Measurements from ENCODE around the gene LOXHD1. TPM values are rescaled to one million over a fixed set of nuclear protein-coding genes. Genes with fewer than 3 reads are reported as not detected.

Gene LOXHD1
- polyA plus RNA-seq, 3 donors = 0.78 to 1.3 (median 1.1) TPM

GRCh38 chr18:46672062-46672970, 15.3 kb upstream of the LOXHD1 start:
- no peak for DNase-seq

DNA sequence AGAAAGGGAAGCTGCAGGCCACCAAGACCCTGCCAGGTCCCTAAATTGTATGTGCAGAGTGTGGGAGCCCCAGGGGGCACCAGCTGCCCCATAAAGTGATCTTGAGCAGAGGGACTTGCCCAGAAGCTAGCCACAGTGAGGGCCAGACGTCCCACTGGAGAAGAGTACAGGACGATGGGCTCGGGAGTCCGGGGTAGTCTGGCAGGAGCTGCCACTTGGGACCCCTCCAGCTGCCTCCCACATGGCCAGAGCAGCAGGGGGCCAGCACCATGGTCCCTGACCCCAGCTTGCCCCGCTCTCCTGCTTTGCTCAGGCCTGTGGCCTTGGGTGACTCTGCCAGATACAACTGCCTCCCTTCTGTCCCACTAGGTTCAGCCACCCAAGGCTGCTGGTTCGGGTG, 11.7 kb upstream of the LOXHD1 start:
- no peak for DNase-seq

GRCh38 chr18:46668135-46668534, 11.1 kb upstream of the LOXHD1 start:
- no peak for DNase-seq

DNA sequence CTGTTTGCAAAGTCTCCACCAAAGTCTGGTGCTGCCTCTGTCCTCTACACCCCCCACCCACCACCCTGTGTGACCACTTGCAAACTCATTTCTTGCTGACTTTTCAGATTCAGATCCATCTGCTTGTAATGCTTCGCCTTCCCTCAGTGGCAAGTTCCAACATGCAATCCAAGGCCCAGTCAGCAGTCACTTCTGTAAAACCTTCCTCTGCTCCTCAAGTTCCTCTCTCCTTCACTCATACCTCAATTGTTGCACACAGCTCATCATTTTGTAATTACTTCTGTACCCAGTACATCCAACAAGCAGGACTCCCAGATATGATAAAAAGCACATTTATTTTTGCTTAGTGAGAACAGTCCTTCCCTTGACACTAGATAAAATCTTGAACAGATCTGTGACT, 6.5 kb upstream of the LOXHD1 start:
- no peak for DNase-seq

GRCh38 chr18:46660957-46661749, 4.1 kb upstream of the LOXHD1 start:
- no peak for DNase-seq

DNA sequence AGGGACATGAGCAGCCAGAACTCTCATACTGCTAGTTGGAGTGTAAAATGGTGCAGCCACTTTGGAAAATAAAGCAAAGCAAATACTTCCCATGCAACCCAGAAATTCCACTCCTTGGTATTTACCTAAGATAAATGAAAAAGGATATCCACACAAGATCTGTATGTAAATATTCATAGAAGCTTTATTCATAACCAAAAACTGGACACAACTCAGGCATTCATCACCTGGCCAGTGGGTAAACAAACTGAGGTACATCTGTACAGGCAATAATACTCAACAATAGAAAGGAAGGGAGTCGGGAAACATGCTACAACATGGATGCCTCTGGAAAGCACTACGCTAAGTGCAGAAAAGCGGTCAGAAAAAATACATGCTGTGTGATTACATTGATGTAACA, 2.5 kb upstream of the LOXHD1 start:
- no peak for DNase-seq

DNA sequence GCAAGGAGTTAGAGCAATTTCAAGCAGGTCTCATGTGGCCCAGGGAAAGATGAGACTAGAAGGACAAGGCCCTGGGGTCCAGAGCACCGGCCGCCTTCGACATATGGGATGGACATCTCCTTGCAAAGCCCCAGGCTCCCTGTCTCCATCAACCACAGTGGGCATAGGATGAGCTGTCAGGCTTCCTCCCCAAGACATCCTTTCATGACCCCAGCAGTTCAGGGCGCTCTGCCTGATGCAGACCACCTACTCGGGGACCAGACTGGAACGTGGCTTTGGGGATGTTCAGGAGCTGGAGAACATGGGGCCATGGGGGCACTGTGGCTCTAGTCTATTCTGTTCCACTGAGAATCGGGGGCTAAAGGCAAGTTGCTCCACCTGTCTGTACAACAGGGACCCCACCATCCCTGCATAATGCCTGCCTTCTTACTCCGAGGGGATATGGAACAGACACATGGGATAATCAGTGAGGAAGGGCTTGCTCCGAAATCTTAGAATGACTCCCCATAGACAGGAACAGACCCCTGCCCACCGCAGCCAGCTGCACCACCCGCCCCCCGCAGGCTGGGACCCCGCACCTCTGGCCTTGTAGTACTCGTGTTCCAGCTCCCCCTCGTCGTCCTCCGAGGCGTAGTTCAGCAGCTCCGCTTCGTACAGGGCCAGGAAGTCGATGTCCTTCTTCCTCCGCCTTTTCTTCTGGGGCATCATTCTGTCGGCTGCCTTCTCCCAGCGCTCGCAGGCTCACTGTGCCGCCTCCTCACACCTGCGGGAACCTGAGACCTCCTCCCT, 500 bp downstream of the LOXHD1 start:
- DNase-seq = no peak

- no peak for DNase-seq
These were observed 4.6 kb downstream of the LOXHD1 start for GRCh38 chr18:46652372-46652771.

- no peak for DNase-seq
These were observed 6.3 kb downstream of the LOXHD1 start for GRCh38 chr18:46650681-46651080.

DNA sequence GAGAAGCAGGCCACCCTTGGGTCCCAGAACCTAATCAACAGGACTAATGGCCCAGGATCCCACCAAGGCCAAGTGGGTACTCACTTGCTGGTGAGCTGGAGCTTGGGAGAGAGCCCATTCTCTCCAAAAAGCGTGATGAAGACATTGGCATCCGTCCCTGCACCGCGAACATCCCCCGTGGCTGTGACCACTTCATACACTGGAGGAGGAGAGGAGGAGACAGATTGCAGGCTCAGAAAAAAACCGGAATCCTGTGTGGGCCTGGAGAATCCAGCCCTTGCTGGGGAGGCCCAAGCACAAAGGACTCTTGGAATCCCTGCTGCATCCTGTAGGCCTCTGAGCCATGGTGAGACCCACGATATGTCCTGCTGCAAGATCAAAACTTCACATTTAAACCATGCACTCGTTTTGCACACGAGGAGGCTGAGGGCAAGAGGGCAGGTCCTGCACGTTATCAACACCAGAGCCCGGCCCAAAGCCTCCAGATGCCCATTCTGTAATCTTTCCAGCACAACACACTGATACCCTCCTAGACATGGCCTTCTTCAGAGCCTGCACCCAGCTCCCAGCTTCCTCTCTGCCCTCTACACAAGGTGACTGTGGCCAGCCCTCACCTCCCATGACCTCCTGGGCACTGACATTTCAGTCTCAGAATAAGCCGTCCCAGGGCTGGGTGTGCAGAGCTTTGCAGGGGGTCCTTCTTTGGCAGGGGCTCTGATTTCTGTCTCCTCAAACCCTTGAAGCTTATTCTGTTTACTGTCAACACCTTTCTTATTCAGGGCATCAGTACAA, 7.8 kb downstream of the LOXHD1 start:
- DNase-seq = no peak

GRCh38 chr18:46646468-46646867, 10.6 kb downstream of the LOXHD1 start:
- DNase-seq = no peak

DNA sequence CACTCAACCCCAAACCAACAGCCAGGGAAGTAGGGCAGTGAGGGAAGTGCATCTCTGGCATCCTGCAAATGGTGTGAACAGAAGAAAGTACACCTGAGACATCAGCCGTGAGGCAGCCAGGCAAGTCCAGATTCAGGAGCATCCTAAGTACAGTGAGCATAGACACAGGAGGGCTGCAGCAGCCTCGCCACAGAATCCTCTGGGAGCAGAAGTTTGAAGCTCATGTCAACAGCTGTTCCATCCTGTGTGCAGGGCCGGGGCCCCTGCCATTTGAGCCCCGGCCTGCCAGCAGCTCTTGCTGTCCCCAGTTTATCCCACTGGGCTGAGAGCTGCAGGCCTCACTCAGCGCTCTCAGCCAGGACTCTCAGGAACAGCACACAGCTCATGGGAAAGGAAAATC, 14.5 kb downstream of the LOXHD1 start:
- DNase-seq = no peak

GRCh38 chr18:46641917-46642316, 15.1 kb downstream of the LOXHD1 start:
- no peak for DNase-seq

DNA sequence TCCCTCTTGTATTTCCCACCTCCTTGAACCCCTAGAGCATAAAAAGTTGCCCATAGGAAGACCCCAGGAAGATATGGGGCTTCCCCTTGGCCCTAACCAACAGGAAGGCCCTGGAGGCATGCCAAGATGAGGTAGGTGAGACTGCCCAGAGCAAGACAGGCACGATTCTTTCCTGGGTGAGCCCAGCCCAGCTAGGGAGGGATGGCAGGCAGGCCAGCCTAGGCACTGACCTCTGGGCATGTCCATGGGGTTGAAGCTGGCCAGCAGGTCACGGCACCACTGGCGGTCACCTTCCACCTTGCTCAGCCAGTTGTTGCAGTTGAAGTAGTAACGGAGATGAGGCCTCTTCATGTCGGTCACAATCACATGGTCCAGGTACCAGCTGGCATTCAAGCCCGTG, 17.6 kb downstream of the LOXHD1 start:
- DNase-seq = no peak

DNA sequence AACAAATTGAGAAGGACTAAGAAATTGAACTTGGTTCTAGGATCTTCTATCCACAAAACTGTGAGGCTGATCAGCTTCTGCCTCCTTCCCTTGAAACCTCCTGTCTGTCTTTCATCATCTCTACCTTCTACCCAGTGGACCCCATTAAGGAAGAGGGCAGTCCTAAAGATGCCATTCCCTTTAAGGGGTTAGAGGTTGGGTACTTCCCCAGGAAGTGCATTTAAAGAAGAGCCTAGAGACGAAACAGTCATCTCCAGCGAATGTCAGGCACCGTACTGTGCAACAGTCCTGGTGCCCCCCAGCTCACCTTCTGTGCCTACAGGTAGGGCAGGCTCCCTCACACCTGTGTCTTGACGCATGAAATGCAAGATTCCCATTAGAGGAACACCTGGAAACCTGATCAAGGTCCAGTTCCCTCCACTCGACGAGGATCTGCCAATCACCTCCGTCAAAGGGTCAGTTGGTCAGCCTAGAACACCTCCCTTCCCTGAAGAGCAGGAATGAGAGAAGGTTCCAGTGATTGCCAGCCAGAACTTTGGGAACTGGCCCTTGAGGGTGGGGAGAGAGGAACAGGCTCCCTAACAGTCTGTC, 20.9 kb downstream of the LOXHD1 start:
- DNase-seq = no peak

- DNase-seq = no peak
These were observed 24.5 kb downstream of the LOXHD1 start for GRCh38 chr18:46632401-46633071.

DNA sequence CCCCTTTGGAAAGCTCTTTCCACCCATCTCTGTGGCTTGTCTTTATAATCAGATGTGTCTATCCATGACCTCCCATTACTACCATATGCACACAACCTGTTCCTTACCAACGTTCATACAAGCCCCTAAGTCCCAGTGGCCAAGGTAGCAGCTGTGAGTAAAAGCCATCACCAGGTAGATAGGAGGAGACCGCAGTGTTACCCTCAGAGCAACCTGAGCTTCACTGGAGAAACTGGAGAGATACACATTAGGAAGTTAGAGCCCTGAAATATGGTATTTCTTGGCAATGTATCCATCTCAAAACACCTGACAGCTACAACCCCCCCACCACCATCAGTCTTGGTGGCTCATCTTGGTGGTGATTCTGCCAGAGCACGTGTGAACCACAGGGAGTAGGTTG, 26.0 kb downstream of the LOXHD1 start:
- no peak for DNase-seq

DNA sequence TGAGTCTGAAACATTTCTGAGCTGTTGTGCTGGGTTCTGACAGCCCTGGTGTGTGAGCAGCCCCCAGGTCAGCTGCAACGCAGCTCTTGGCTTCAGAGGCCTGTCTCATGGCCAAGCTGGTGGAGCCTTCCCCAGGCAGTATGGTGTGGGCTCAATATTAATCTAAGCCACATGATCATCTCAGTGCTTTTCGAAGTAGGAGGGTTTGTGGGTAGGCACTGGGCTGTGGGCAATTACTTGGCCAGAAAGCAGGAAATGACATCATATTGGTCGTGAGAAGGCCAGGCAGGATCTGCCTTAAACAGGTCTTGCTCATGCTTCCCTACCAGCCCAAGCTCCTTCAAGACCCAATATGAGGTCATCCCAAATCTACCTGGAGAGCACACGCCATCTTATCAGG, 26.9 kb downstream of the LOXHD1 start:
- DNase-seq = no peak

- no peak for DNase-seq
These were observed 27.7 kb downstream of the LOXHD1 start for GRCh38 chr18:46629361-46629760.

DNA sequence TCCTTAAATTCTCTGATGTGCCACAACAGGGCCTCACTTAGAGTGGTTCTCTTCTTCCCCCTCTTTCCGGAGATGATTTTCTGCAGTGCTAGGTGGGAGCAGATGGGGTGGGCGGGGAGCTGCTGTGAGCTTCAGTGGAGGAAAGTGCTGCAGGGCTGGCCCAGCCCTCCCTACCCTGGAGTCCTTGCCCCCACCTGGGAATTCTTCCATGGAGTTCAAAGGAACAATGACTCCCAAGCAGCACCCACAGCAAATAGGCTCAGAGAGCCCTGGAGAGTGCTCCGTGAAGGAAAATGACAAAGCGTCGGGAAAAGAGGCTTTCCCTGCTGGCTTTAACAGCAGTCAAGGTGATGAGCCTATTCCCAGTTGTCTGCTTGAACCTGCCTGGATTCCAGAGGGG, 28.8 kb downstream of the LOXHD1 start:
- no peak for DNase-seq

- no peak for DNase-seq
These were observed 29.9 kb downstream of the LOXHD1 start for GRCh38 chr18:46627136-46627535.
